ENCODE measurements around the gene OSBPL3.

- TF ChIP-seq CTCF (conservative IDR thresholded peaks at IDR 0.05 in 1 of 2, IDR thresholded peaks at IDR 0.05 in 1 of 2; ENCODE audit: extremely low read depth in 1 of 2, insufficient read depth in 1 of 2, low read depth in 1 of 2, low read length in 2 of 2): no peak
- TF ChIP-seq EZH2 (IDR thresholded peaks at IDR 0.05; ENCODE audit: borderline replicate concordance, low read length): no peak
Measured at GRCh38 chr7:24871770-24872169, 108.2 kb downstream of the OSBPL3 start.

Data from mammary epithelial cell (primary cell).